Measurements from ENCODE around the gene GATA2. TPM values are rescaled to one million over a fixed set of nuclear protein-coding genes. Genes with fewer than 3 reads are reported as not detected.
A peak's percentile ranks its signal among the peaks of the same experiment; 100 is the strongest.

GATA2 gene
- total and polyA plus RNA-seq, 2 of the 13 experiments (the other 11 are each of a cell fraction or from before 2014, with no cell fraction given), result 3.5 to 6.2 TPM

- TF ChIP-seq ZNF687 (CRISPR knock-in tag; IDR thresholded peaks at IDR 0.05) (peak; percentile 47), ZNF792 (CRISPR knock-in tag; IDR thresholded peaks at IDR 0.05) (no peak), ZNF629 (CRISPR knock-in tag; conservative IDR thresholded peaks at IDR 0.05) (peak; percentile 86), ZNF501 (CRISPR knock-in tag; IDR thresholded peaks at IDR 0.05) (0 out of 2 replicates have a peak, but pooled peaks have one; percentile 21), ZSCAN21 (CRISPR knock-in tag; IDR thresholded peaks at IDR 0.05; ENCODE audit: borderline replicate concordance) (no peak), ZNF136 (CRISPR knock-in tag; IDR thresholded peaks at IDR 0.05; ENCODE audit: low read depth) (no peak), FOXC1 (CRISPR knock-in tag; IDR thresholded peaks at IDR 0.05; ENCODE audit: borderline replicate concordance) (no peak)
- TF ChIP-seq, protein P1, sequence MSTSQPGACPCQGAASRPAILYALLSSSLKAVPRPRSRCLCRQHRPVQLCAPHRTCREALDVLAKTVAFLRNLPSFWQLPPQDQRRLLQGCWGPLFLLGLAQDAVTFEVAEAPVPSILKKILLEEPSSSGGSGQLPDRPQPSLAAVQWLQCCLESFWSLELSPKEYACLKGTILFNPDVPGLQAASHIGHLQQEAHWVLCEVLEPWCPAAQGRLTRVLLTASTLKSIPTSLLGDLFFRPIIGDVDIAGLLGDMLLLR (CRISPR knock-in tag; IDR thresholded peaks at IDR 0.05), result no peak
- TF ChIP-seq, protein P2, sequence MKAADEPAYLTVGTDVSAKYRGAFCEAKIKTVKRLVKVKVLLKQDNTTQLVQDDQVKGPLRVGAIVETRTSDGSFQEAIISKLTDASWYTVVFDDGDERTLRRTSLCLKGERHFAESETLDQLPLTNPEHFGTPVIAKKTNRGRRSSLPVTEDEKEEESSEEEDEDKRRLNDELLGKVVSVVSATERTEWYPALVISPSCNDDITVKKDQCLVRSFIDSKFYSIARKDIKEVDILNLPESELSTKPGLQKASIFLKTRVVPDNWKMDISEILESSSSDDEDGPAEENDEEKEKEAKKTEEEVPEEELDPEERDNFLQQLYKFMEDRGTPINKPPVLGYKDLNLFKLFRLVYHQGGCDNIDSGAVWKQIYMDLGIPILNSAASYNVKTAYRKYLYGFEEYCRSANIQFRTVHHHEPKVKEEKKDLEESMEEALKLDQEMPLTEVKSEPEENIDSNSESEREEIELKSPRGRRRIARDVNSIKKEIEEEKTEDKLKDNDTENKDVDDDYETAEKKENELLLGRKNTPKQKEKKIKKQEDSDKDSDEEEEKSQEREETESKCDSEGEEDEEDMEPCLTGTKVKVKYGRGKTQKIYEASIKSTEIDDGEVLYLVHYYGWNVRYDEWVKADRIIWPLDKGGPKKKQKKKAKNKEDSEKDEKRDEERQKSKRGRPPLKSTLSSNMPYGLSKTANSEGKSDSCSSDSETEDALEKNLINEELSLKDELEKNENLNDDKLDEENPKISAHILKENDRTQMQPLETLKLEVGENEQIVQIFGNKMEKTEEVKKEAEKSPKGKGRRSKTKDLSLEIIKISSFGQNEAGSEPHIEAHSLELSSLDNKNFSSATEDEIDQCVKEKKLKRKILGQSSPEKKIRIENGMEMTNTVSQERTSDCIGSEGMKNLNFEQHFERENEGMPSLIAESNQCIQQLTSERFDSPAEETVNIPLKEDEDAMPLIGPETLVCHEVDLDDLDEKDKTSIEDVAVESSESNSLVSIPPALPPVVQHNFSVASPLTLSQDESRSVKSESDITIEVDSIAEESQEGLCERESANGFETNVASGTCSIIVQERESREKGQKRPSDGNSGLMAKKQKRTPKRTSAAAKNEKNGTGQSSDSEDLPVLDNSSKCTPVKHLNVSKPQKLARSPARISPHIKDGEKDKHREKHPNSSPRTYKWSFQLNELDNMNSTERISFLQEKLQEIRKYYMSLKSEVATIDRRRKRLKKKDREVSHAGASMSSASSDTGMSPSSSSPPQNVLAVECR (CRISPR knock-in tag; IDR thresholded peaks at IDR 0.05; ENCODE audit: borderline replicate concordance), result peak; percentile 17; the same call in 1 of the 2 replicates
Measured at GRCh38 chr3:128432971-128433836, 59.8 kb downstream of the GATA2 start (continued).
